Neural cell (in vitro differentiated cells): Measurements from ENCODE around the gene TIGD1.

Experiments
- CTCF ChIP-seq: fragments of 450-650 bp; IDR thresholded peaks from 2 replicates; pipeline ENCODE4 v1.5.1; 2014; ENCODE audit warnings: antibody characterized with exemption, mild to moderate bottlenecking, moderate library complexity; ENCODE audit not compliant: poor library complexity, severe bottlenecking
- TAF1 ChIP-seq: IDR thresholded peaks from 2 replicates; pipeline ENCODE4 v1.6.1; 2012; ENCODE audit warnings: low read depth

GRCh38 chr2:232526372-232526941, 23.9 kb downstream of the TIGD1 start:
- TF ChIP-seq CTCF, result no peak
- no peak for TF ChIP-seq TAF1
